ENCODE measurements around the gene TGIF1. TPM values are rescaled to one million over a fixed set of nuclear protein-coding genes. Genes with fewer than 3 reads are reported as not detected.
A peak's percentile ranks its signal among the peaks of the same experiment; 100 is the strongest.

TGIF1 gene
- total RNA-seq, 2 experiments from 2014 or later = 54.6 to 55.4 TPM

- Histone ChIP-seq H3K36me3 (ENCODE audit: insufficient read depth, low read length) (no peaks in the 10 kb centered on the region), H3K27ac (ENCODE audit: low read depth in 1 of 2, low read length in 2 of 2) (no peak overlapping the region), H3K9me3 (ENCODE audit: control insufficient read depth in 1 of 2, insufficient read depth in 1 of 2, low read length in 2 of 2) (no peaks in the 10 kb centered on the region), H3K4me1 (ENCODE audit: insufficient read depth, low read length) (no peaks in the 10 kb centered on the region), H3K4me3 (ENCODE audit: low read length) (no peak overlapping the region), H3K27me3 (ENCODE audit: control insufficient read depth in 1 of 2, insufficient read depth in 2 of 2, low read length in 2 of 2) (no peaks in the 10 kb centered on the region)
- Mint-ChIP-seq H3K27ac (no peak overlapping the region), H3K4me1 (ENCODE audit: low read depth) (no peaks in the 10 kb centered on the region), H3K36me3 (ENCODE audit: low read depth) (no peaks in the 10 kb centered on the region), H3K27me3 (no peaks in the 10 kb centered on the region), H3K4me3 (no peak overlapping the region), H3K9me3 (no peaks in the 10 kb centered on the region)
- intact Hi-C loops (cut with DNase I, micrococcal nuclease) = no loop called here
- TF ChIP-seq CTCF (IDR thresholded peaks at IDR 0.05) = no peak
- no peak for ATAC-seq (ENCODE audit: poor library complexity)
- ChIA-PET POLR2A (interaction anchor here (1.0 to 1.2 kb wide), 2 partner anchors 26 to 113 kb away, joined by 6 read pairs; no protein-coding TSS in a partner anchor), CTCF (interaction anchor here (1.0 to 1.3 kb wide), 6 partner anchors 26 to 202 kb away, joined by 3 to 5 read pairs (median 4); no protein-coding TSS in a partner anchor)
- no peak for DNase-seq
Observed at GRCh38 chr18:3480827-3481573, 31.0 kb downstream of the TGIF1 start.

- intact Hi-C loops (cut with DNase I, micrococcal nuclease) = no loop called here
- H3K27ac ChIP-seq (ENCODE audit: low read depth in 1 of 2, low read length in 2 of 2) = no peak overlapping the region
- H3K27me3 Mint-ChIP-seq = no peaks in the 10 kb centered on the region
- no peaks in the 10 kb centered on the region for H3K4me1 ChIP-seq (ENCODE audit: insufficient read depth, low read length)
- no peaks in the 10 kb centered on the region for H3K36me3 ChIP-seq (ENCODE audit: insufficient read depth, low read length)
- peak in 5 of 14 experiments; percentile 5 to 53 (median 37) for DNase-seq
- H3K4me1 Mint-ChIP-seq (ENCODE audit: low read depth) = no peaks in the 10 kb centered on the region
- no peak overlapping the region for H3K4me3 ChIP-seq (ENCODE audit: low read length)
- H3K27ac Mint-ChIP-seq = no peak overlapping the region
- ChIA-PET POLR2A (interaction anchor here (0.5 to 1.2 kb wide), 5 partner anchors 27 to 1819 kb away, joined by 3 to 6 read pairs (median 3); partner anchors contain the start of gene TGIF1), CTCF (interaction anchor here (0.8 to 1.3 kb wide), 10 partner anchors 18 to 203 kb away, joined by 3 to 5 read pairs (median 3); no protein-coding TSS in a partner anchor)
- H3K9me3 ChIP-seq (ENCODE audit: control insufficient read depth in 1 of 2, insufficient read depth in 1 of 2, low read length in 2 of 2) = no peaks in the 10 kb centered on the region
- no peaks in the 10 kb centered on the region for H3K9me3 Mint-ChIP-seq
- no peaks in the 10 kb centered on the region for H3K27me3 ChIP-seq (ENCODE audit: control insufficient read depth in 1 of 2, insufficient read depth in 2 of 2, low read length in 2 of 2)
- no peak overlapping the region for H3K4me3 Mint-ChIP-seq
- H3K36me3 Mint-ChIP-seq (ENCODE audit: low read depth) = no peaks in the 10 kb centered on the region
- TF ChIP-seq CTCF (IDR thresholded peaks at IDR 0.05) = peak; percentile 42
- peak; percentile 63 for ATAC-seq (ENCODE audit: poor library complexity)
Observed at GRCh38 chr18:3481696-3482210, 31.8 kb downstream of the TGIF1 start.

- no peaks in the 10 kb centered on the region for H3K36me3 Mint-ChIP-seq (ENCODE audit: low read depth)
- no peaks in the 10 kb centered on the region for H3K9me3 Mint-ChIP-seq
- ATAC-seq (ENCODE audit: poor library complexity) (no peak), DNase-seq (no peak)
- H3K4me3 ChIP-seq (ENCODE audit: low read length) = no peak overlapping the region
- no peak overlapping the region for H3K27ac ChIP-seq (ENCODE audit: low read depth in 1 of 2, low read length in 2 of 2)
- H3K4me1 ChIP-seq (ENCODE audit: insufficient read depth, low read length) = no peaks in the 10 kb centered on the region
- no peak overlapping the region for H3K4me3 Mint-ChIP-seq
- ChIA-PET POLR2A (interaction anchor here (0.5 to 1.2 kb wide), 5 partner anchors 27 to 1818 kb away, joined by 3 to 6 read pairs (median 3); partner anchors contain the start of gene TGIF1), CTCF (interaction anchor here (0.8 to 1.3 kb wide), 10 partner anchors 18 to 203 kb away, joined by 3 to 5 read pairs (median 3); no protein-coding TSS in a partner anchor)
- no peaks in the 10 kb centered on the region for H3K27me3 Mint-ChIP-seq
- intact Hi-C loops (cut with DNase I, micrococcal nuclease) = no loop called here
- no peaks in the 10 kb centered on the region for H3K9me3 ChIP-seq (ENCODE audit: control insufficient read depth in 1 of 2, insufficient read depth in 1 of 2, low read length in 2 of 2)
- H3K27me3 ChIP-seq (ENCODE audit: control insufficient read depth in 1 of 2, insufficient read depth in 2 of 2, low read length in 2 of 2) = no peaks in the 10 kb centered on the region
- no peak for TF ChIP-seq CTCF (IDR thresholded peaks at IDR 0.05)
- no peaks in the 10 kb centered on the region for H3K36me3 ChIP-seq (ENCODE audit: insufficient read depth, low read length)
- no peaks in the 10 kb centered on the region for H3K4me1 Mint-ChIP-seq (ENCODE audit: low read depth)
- no peak overlapping the region for H3K27ac Mint-ChIP-seq
Observed at GRCh38 chr18:3482258-3482657, 32.3 kb downstream of the TGIF1 start.
